H1 (cell line): ENCODE data around the gene NTMT1. TPM values are rescaled to one million over a fixed set of nuclear protein-coding genes. Genes with fewer than 3 reads are reported as not detected.

Source experiments
- CTCF ChIA-PET: fragments of 300-600 bp; sonication (Branson Sonifier 250); formaldehyde crosslinking; loops from one replicate; lab custom pipeline; 2021; ENCODE audit not compliant: partially characterized antibody; lab: Charles Lee
- POLR2A ChIA-PET: fragments of 300-600 bp; sonication (Branson Sonifier 250); formaldehyde crosslinking; loops from one replicate; lab custom pipeline; 2021; ENCODE audit warnings: inconsistent platforms; ENCODE audit not compliant: partially characterized antibody; lab: Charles Lee
- DNase-seq, 2 experiments: peaks; one replicate each; pipeline versions ENCODE4 v3.0.0 to v3.0.0-alpha.2; 2010 to 2022; ENCODE audit warnings: low spot score in 2 of 2, low read depth in 1 of 2, mixed read lengths in 1 of 2
- FAIRE-seq: peaks from 2 replicates; lab custom pipeline; 2011; peaks lifted over from hg19 to GRCh38; lab: Jason Lieb, UNC
- H2AFZ ChIP-seq: 2 replicates; pipeline ENCODE4 v1.8.1; 2012; ENCODE audit warnings: low read length, inconsistent platforms
- H2AK5ac ChIP-seq: 2 replicates; pipeline ENCODE4 v1.6.1; 2013; ENCODE audit warnings: low read depth, low read length
- H2BK120ac ChIP-seq: replicated peaks from 2 replicates; pipeline ENCODE3; 2013; ENCODE audit warnings: low read depth, low read length, inconsistent platforms
- H2BK12ac ChIP-seq: 2 replicates; pipeline ENCODE4 v1.6.1; 2013; ENCODE audit warnings: low read depth, low read length
- H2BK15ac ChIP-seq: 2 replicates; pipeline ENCODE4 v1.6.1; 2013; ENCODE audit warnings: low read length
- H2BK20ac ChIP-seq: 2 replicates; pipeline ENCODE4 v1.6.1; 2013; ENCODE audit warnings: low read length
- H2BK5ac ChIP-seq: 2 replicates; pipeline ENCODE4 v1.6.1; 2013; ENCODE audit warnings: low read depth, low read length
- H3K14ac ChIP-seq: 2 replicates; pipeline ENCODE4 v1.6.1; 2013; ENCODE audit warnings: inconsistent platforms; ENCODE audit not compliant: insufficient read length
- H3K18ac ChIP-seq: 2 replicates; pipeline ENCODE4 v1.6.1; 2013; ENCODE audit warnings: low read length; ENCODE audit errors: extremely low read depth
- H3K23ac ChIP-seq: 2 replicates; pipeline ENCODE4 v1.6.1; 2013; ENCODE audit warnings: inconsistent platforms; ENCODE audit not compliant: insufficient read length
- H3K23me2 ChIP-seq: 2 replicates; pipeline ENCODE4 v1.6.1; 2013; ENCODE audit warnings: low read depth, low read length
- H3K27ac ChIP-seq: 2 replicates; pipeline ENCODE4 v1.6.1; 2011; ENCODE audit warnings: low read depth, low read length, inconsistent platforms
- H3K27me3 ChIP-seq, 4 experiments: replicated peaks in 1 of 4; 1 replicate in 1 of 4; 2 replicates in 3 of 4; pipeline versions ENCODE4 v1.6.1 to v1.8.1; 2011 to 2013; ENCODE audit warnings: low read length in 3 of 4, mild to moderate bottlenecking in 3 of 4, inconsistent platforms in 2 of 4, mixed read lengths in 2 of 4, moderate library complexity in 1 of 4; ENCODE audit not compliant: control insufficient read depth in 3 of 4, insufficient read depth in 3 of 4; ENCODE audit errors: extremely low read depth in 1 of 4
- H3K36me3 ChIP-seq, 4 experiments: 2 replicates each; pipeline versions ENCODE4 v1.6.1 to v1.8.1; 2011 to 2013; ENCODE audit warnings: mild to moderate bottlenecking in 4 of 4, low read length in 3 of 4, moderate library complexity in 2 of 4, control low read depth in 1 of 4, inconsistent platforms in 1 of 4; ENCODE audit not compliant: insufficient read depth in 4 of 4, control insufficient read depth in 2 of 4
- H3K4ac ChIP-seq: replicated peaks from 2 replicates; pipeline ENCODE3; 2013; ENCODE audit warnings: low read length, low read depth, mixed read lengths, inconsistent platforms; ENCODE audit not compliant: insufficient read length
- H3K4me1 ChIP-seq, 4 experiments: replicated peaks in 1 of 4; 1 replicate in 1 of 4; 2 replicates in 3 of 4; pipeline versions ENCODE4 v1.6.1 to v1.8.1; 2011 to 2013; ENCODE audit warnings: low read length in 3 of 4, inconsistent platforms in 2 of 4, mixed read lengths in 1 of 4; ENCODE audit not compliant: insufficient read depth in 4 of 4, control insufficient read depth in 3 of 4
- H3K4me2 ChIP-seq, 2 experiments: 2 replicates each; pipeline versions ENCODE4 v1.6.1 to v1.8.1; 2011 to 2013; ENCODE audit warnings: low read depth in 2 of 2, low read length in 2 of 2, control low read depth in 1 of 2, inconsistent platforms in 1 of 2, mild to moderate bottlenecking in 1 of 2; ENCODE audit not compliant: insufficient read depth in 1 of 2
- H3K4me3 ChIP-seq, 4 experiments: fragments of 200-600, 300-600 bp in 1 of 4; sonication (generic), shearing (Covaris generic), sonication (Bioruptor Twin) in 1 of 4; 2 replicates each; pipeline versions ENCODE4 v1.5.1 to v1.8.1; 2011 to 2016; ENCODE audit warnings: low read length in 4 of 4, low read depth in 3 of 4, control low read depth in 2 of 4, inconsistent platforms in 2 of 4, mild to moderate bottlenecking in 2 of 4, mixed read lengths in 1 of 4, moderate library complexity in 1 of 4; ENCODE audit not compliant: insufficient read depth in 2 of 4; ENCODE audit errors: extremely low read depth in 1 of 4
- H3K56ac ChIP-seq: replicated peaks from 2 replicates; pipeline ENCODE3; 2013; ENCODE audit warnings: low read depth, mild to moderate bottlenecking, mixed read lengths, low read length, inconsistent platforms; ENCODE audit not compliant: insufficient read length
- H3K79me1 ChIP-seq: 2 replicates; pipeline ENCODE4 v1.6.1; 2013; ENCODE audit warnings: low read depth, low read length, control low read depth
- H3K79me2 ChIP-seq, 2 experiments: 2 replicates each; pipeline versions ENCODE4 v1.6.1 to v1.8.1; 2012 to 2013; ENCODE audit warnings: low read length in 2 of 2, mild to moderate bottlenecking in 2 of 2, inconsistent platforms in 1 of 2; ENCODE audit not compliant: insufficient read depth in 2 of 2, control insufficient read depth in 1 of 2
- H3K9ac ChIP-seq, 4 experiments: replicated peaks in 1 of 4; 1 replicate in 1 of 4; 2 replicates in 3 of 4; pipeline versions ENCODE4 v1.6.1 to v1.8.1; 2011 to 2013; ENCODE audit warnings: low read depth in 3 of 4, low read length in 3 of 4, control low read depth in 2 of 4, mild to moderate bottlenecking in 2 of 4, moderate library complexity in 2 of 4, inconsistent platforms in 1 of 4; ENCODE audit errors: extremely low read depth in 1 of 4
- H3K9me3 ChIP-seq, 2 experiments: 2 replicates each; pipeline versions ENCODE4 v1.6.1 to v1.8.1; 2012 to 2013; ENCODE audit warnings: mild to moderate bottlenecking in 2 of 2, moderate library complexity in 2 of 2, control low read depth in 1 of 2, inconsistent platforms in 1 of 2, low read depth in 1 of 2, low read length in 1 of 2, mixed read lengths in 1 of 2; ENCODE audit not compliant: insufficient read depth in 2 of 2
- H4K20me1 ChIP-seq, 2 experiments: replicated peaks in 1 of 2; 2 replicates each; pipeline versions ENCODE3 to v1.8.1; 2011 to 2013; ENCODE audit warnings: inconsistent platforms in 2 of 2, low read length in 2 of 2, mild to moderate bottlenecking in 1 of 2; ENCODE audit not compliant: insufficient read depth in 2 of 2, control insufficient read depth in 1 of 2
- H4K5ac ChIP-seq: 2 replicates; pipeline ENCODE4 v1.6.1; 2013; ENCODE audit warnings: low read length, low read depth, mixed read lengths, inconsistent platforms; ENCODE audit not compliant: insufficient read length
- H4K8ac ChIP-seq: 2 replicates; pipeline ENCODE4 v1.8.0; 2013; ENCODE audit warnings: mild to moderate bottlenecking, moderate library complexity, low read length, inconsistent platforms; ENCODE audit not compliant: insufficient read depth; ENCODE audit errors: extremely low read depth
- H4K91ac ChIP-seq: replicated peaks from 2 replicates; pipeline ENCODE3; 2013; ENCODE audit warnings: low read length, mixed read lengths, inconsistent platforms; ENCODE audit not compliant: insufficient read length
- CHD1 ChIP-seq: IDR thresholded peaks from 2 replicates; pipeline ENCODE4 v1.6.1; 2012; ENCODE audit warnings: low read depth, low read length, improper control_type of control experiment
- EGR1 ChIP-seq: IDR thresholded peaks from 2 replicates; pipeline ENCODE4 v1.6.1; 2011; ENCODE audit warnings: low read depth, low read length, borderline replicate concordance
- EZH2 ChIP-seq: fragments of 200-600 bp; sonication (generic); IDR thresholded peaks from 2 replicates; pipeline ENCODE4 v1.7.1; 2012; ENCODE audit warnings: low read depth, mild to moderate bottlenecking, moderate library complexity, low read length, inconsistent platforms; ENCODE audit not compliant: severe bottlenecking
- HDAC2 ChIP-seq, 2 experiments: fragments of 300-600 bp in 1 of 2; sonication (generic) in 1 of 2; IDR thresholded peaks; 2 replicates each; pipeline ENCODE4 v1.6.1; 2011 to 2012; ENCODE audit warnings: low read depth in 2 of 2, low read length in 2 of 2, mild to moderate bottlenecking in 2 of 2, moderate library complexity in 2 of 2, borderline replicate concordance in 1 of 2, inconsistent platforms in 1 of 2
- JUN ChIP-seq: IDR thresholded peaks from 2 replicates; pipeline ENCODE4 v1.6.1; 2011; ENCODE audit warnings: low read depth, mild to moderate bottlenecking, improper control_type of control experiment, low read length
- RAD21 ChIP-seq, 2 experiments: IDR thresholded peaks in 1 of 2; conservative IDR thresholded peaks in 1 of 2; 2 replicates each; pipeline ENCODE4 v1.6.1; 2011; ENCODE audit warnings: low read depth in 2 of 2, low read length in 2 of 2, improper control_type of control experiment in 1 of 2, inconsistent platforms in 1 of 2, mild to moderate bottlenecking in 1 of 2, moderate library complexity in 1 of 2
- RBBP5 ChIP-seq: IDR thresholded peaks from 2 replicates; pipeline ENCODE4 v1.7.1; 2012; ENCODE audit warnings: low read depth, mild to moderate bottlenecking, inconsistent platforms, low read length, moderate library complexity, borderline replicate concordance
- SIRT6 ChIP-seq: IDR thresholded peaks from one replicate; pipeline ENCODE4 v1.7.1; 2012; ENCODE audit warnings: low read length, inconsistent platforms
- SP1 ChIP-seq: IDR thresholded peaks from 2 replicates; pipeline ENCODE4 v1.6.1; 2011; ENCODE audit warnings: low read depth, low read length
- WGBS, 2 experiments: shearing (Covaris generic) in 1 of 2; methylation state at CpG; one replicate each; pipeline versions ENCODE4 v1.1.6 to v1.1.7; 2013 to 2015; ENCODE audit warnings: low lambda C conversion rate in 2 of 2, mixed read lengths in 2 of 2, inconsistent platforms in 1 of 2, low coverage in 1 of 2, missing lambda C conversion rate in 1 of 2; ENCODE audit not compliant: insufficient replicate concordance in 2 of 2, insufficient coverage in 1 of 2, insufficient read length in 1 of 2; ENCODE audit errors: extremely low coverage in 1 of 2, missing lambda C conversion rate in 1 of 2; 5-methylcytosine and 5-hydroxymethylcytosine counted together
- polyA plus RNA-seq, 7 experiments: library from polyadenylated mRNA; depleted of rRNA in 3 of 7; stranded (reverse) in 5 of 7; unstranded in 2 of 7; fragments of >200 nt in 5 of 7; fragments of 200-250 nt in 2 of 7; gene quantifications; 1 replicate in 5 of 7; 2 replicates in 1 of 7; 4 replicates in 1 of 7; pipeline versions ENCODE4 v1.2.1 to v1.2.3, GENCODE V29; 2011 to 2013; ENCODE audit warnings: missing spikeins in 2 of 7, mixed read lengths in 2 of 7
- total RNA-seq: library from RNA; stranded (reverse); fragmentation: NEBNext Ultra II Directional; extraction: Animal tissue kit (Norgen Biotek cat#: 25700); gene quantifications from 2 replicates; pipeline ENCODE4 v1.2.1, GENCODE V29; 2021

Gene NTMT1
- total and polyA plus RNA-seq, 2 of the 8 experiments (the other 6 are each of a cell fraction or from before 2014, with no cell fraction given): 66.8 to 70.2 TPM

- H3K23me2 ChIP-seq: peaks cover 21% of the 10 kb centered on the region
- no peak overlapping the region for H2BK20ac ChIP-seq
- WGBS, 2 experiments: 87% methylated on average over 6 of the region's 6 CpGs; no CpG with 5 or more reads in 1 of the 2 experiments
- H2AFZ ChIP-seq: no peak overlapping the region
- H3K27ac ChIP-seq: no peak overlapping the region
- peaks cover 21 to 24% of the 10 kb centered on the region in 2 experiments for H3K79me2 ChIP-seq
- peaks cover 15% of the 10 kb centered on the region for H3K79me1 ChIP-seq
- peaks cover 10 to 16% (median 12%) of the 10 kb centered on the region in 4 experiments for H3K4me1 ChIP-seq
- ChIA-PET CTCF (interaction anchor here (0.8 to 8.1 kb wide), 16 partner anchors 10 to 504 kb away, joined by 3 to 104 read pairs (median 6); no protein-coding TSS in a partner anchor), POLR2A (interaction anchor here (8.4 kb wide), 1 partner anchor 15 kb away, joined by 95 read pairs; the partner anchor contains the start of gene ASB6)
- H3K4me3 ChIP-seq: no peak overlapping the region
- H3K27me3 ChIP-seq: peaks cover 18 to 33% (median 30%) of the 10 kb centered on the region in 4 experiments
- no peak overlapping the region for H2BK120ac ChIP-seq
- no peak overlapping the region for H3K4me2 ChIP-seq
- H4K20me1 ChIP-seq: peaks cover 15 to 21% of the 10 kb centered on the region in 2 experiments
- DNase-seq (no peak), FAIRE-seq (no peak)
- no peak overlapping the region for H3K9ac ChIP-seq
- H3K18ac ChIP-seq: no peak overlapping the region
- no peak overlapping the region for H3K4ac ChIP-seq
- H3K36me3 ChIP-seq: peaks cover 0 to 5% (median 0%) of the 10 kb centered on the region in 4 experiments; a peak in 2 of 8 replicates
- no peak overlapping the region for H2AK5ac ChIP-seq
- no peak overlapping the region for H4K8ac ChIP-seq
- H3K14ac ChIP-seq: no peak overlapping the region
- H4K91ac ChIP-seq: no peak overlapping the region
- H3K23ac ChIP-seq: no peak overlapping the region
- H2BK5ac ChIP-seq: no peak overlapping the region
- no peak overlapping the region for H2BK15ac ChIP-seq
- no peak overlapping the region for H2BK12ac ChIP-seq
- no peaks in the 10 kb centered on the region for H3K9me3 ChIP-seq
- no peak overlapping the region for H3K56ac ChIP-seq
- H4K5ac ChIP-seq: no peak overlapping the region
- TF ChIP-seq HDAC2 (IDR thresholded peaks at IDR 0.05; ENCODE audit: borderline replicate concordance in 1 of 2, low read depth in 2 of 2, low read length in 2 of 2): no peak
- no peak for TF ChIP-seq JUN
- no peak for TF ChIP-seq CHD1
- TF ChIP-seq RBBP5: no peak
- TF ChIP-seq RAD21 (IDR thresholded peaks at IDR 0.05 in 1 of 2, conservative IDR thresholded peaks at IDR 0.05 in 1 of 2; ENCODE audit: low read depth in 2 of 2, low read length in 2 of 2): no peak
- TF ChIP-seq SP1: no peak
- no peak for TF ChIP-seq SIRT6
- no peak for TF ChIP-seq EGR1
- no peak for TF ChIP-seq EZH2
Measured at GRCh38 chr9:129623331-129623730, 2.6 kb upstream of the NTMT1 start.
